ENCODE results near the gene PTPN20.
"Not testable (repeated sequence)": the region's sequence is repeated elsewhere in the genome, so short reads cannot be mapped to it uniquely, and the experiment has no call there.

PTPN20 gene

GRCh38 chr10:46911144-46911876, at the start of gene PTPN20:
PTPN20 (plus strand) TSS chr10:46911428; CDS start chr10:46932500, 21,072 bp downstream.
- not testable (repeated sequence) for DNase-seq (ENCODE audit: low read depth)

- not testable (repeated sequence) for DNase-seq (ENCODE audit: low read depth)
Measured at GRCh38 chr10:46869716-46870115, 41.5 kb upstream of the PTPN20 start.

GRCh38 chr10:46871583-46871982, 39.6 kb upstream of the PTPN20 start:
- DNase-seq (ENCODE audit: low read depth): not testable (repeated sequence)

GRCh38 chr10:46875304-46875703, 35.9 kb upstream of the PTPN20 start:
- not testable (repeated sequence) for DNase-seq (ENCODE audit: low read depth)

GRCh38 chr10:46876773-46877172, 34.5 kb upstream of the PTPN20 start:
- DNase-seq (ENCODE audit: low read depth): not testable (repeated sequence)

GRCh38 chr10:46878761-46879160, 32.5 kb upstream of the PTPN20 start:
- not testable (repeated sequence) for DNase-seq (ENCODE audit: low read depth)

- not testable (repeated sequence) for DNase-seq (ENCODE audit: low read depth)
Measured at GRCh38 chr10:46890813-46891611, 20.2 kb upstream of the PTPN20 start.

- DNase-seq (ENCODE audit: low read depth): not testable (repeated sequence)
Measured at GRCh38 chr10:46896762-46897692, 14.2 kb upstream of the PTPN20 start.

GRCh38 chr10:46901247-46901646, 10.0 kb upstream of the PTPN20 start:
- not testable (repeated sequence) for DNase-seq (ENCODE audit: low read depth)

GRCh38 chr10:46903874-46904273, 7.4 kb upstream of the PTPN20 start:
- not testable (repeated sequence) for DNase-seq (ENCODE audit: low read depth)

GRCh38 chr10:46906359-46906758, 4.9 kb upstream of the PTPN20 start:
- not testable (repeated sequence) for DNase-seq (ENCODE audit: low read depth)

- not testable (repeated sequence) for DNase-seq (ENCODE audit: low read depth)
Measured at GRCh38 chr10:46907185-46908117, 3.8 kb upstream of the PTPN20 start.

GRCh38 chr10:46922498-46922897, 11.3 kb downstream of the PTPN20 start:
- DNase-seq (ENCODE audit: low read depth): not testable (repeated sequence)

GRCh38 chr10:46925156-46925555, 13.9 kb downstream of the PTPN20 start:
- DNase-seq (ENCODE audit: low read depth): not testable (repeated sequence)

GRCh38 chr10:46925853-46926252, 14.6 kb downstream of the PTPN20 start:
- not testable (repeated sequence) for DNase-seq (ENCODE audit: low read depth)

GRCh38 chr10:46928810-46929209, 17.6 kb downstream of the PTPN20 start:
- DNase-seq (ENCODE audit: low read depth): not testable (repeated sequence)

GRCh38 chr10:46932383-46932782, 21.2 kb downstream of the PTPN20 start:
- not testable (repeated sequence) for DNase-seq (ENCODE audit: low read depth)

GRCh38 chr10:46941091-46941490, 29.9 kb downstream of the PTPN20 start:
- not testable (repeated sequence) for DNase-seq (ENCODE audit: low read depth)

GRCh38 chr10:46948687-46949518, 37.7 kb downstream of the PTPN20 start:
- DNase-seq (ENCODE audit: low read depth): not testable (repeated sequence)

GRCh38 chr10:46952540-46952939, 41.3 kb downstream of the PTPN20 start:
- DNase-seq (ENCODE audit: low read depth): not testable (repeated sequence)
